Nephron progenitor cell (in vitro differentiated cells): ENCODE measurements around the gene INSR.

ENCODE experiments used
- DNase-seq: peaks from one replicate; pipeline ENCODE4 v3.0.0; 2021
- H3K27ac Mint-ChIP-seq: 2 replicates; pipeline ENCODE4 v1.8.0; 2021; ENCODE audit warnings: mild to moderate bottlenecking, moderate library complexity, mixed read lengths
- H3K27me3 Mint-ChIP-seq: 2 replicates; pipeline ENCODE4 v1.8.0; 2021; ENCODE audit warnings: mild to moderate bottlenecking, low read depth, mixed read lengths; ENCODE audit not compliant: poor library complexity
- H3K36me3 Mint-ChIP-seq: 2 replicates; pipeline ENCODE4 v1.8.0; 2021; ENCODE audit warnings: low read depth, mixed read lengths
- H3K4me1 Mint-ChIP-seq: 2 replicates; pipeline ENCODE4 v1.8.0; 2021; ENCODE audit warnings: mixed read lengths
- H3K4me3 Mint-ChIP-seq: 2 replicates; pipeline ENCODE4 v1.8.0; 2021; ENCODE audit warnings: mild to moderate bottlenecking, moderate library complexity, mixed read lengths
- H3K9me3 Mint-ChIP-seq: 2 replicates; pipeline ENCODE4 v1.8.0; 2021; ENCODE audit warnings: mild to moderate bottlenecking, moderate library complexity, mixed read lengths
- TF ChIP-seq, protein P1 (sequence below): fragments of 200-600 bp; sonication (generic); IDR thresholded peaks from 2 replicates; pipeline ENCODE4 v1.5.0; 2021; ENCODE audit warnings: antibody characterized with exemption

The INSR gene

DNA sequence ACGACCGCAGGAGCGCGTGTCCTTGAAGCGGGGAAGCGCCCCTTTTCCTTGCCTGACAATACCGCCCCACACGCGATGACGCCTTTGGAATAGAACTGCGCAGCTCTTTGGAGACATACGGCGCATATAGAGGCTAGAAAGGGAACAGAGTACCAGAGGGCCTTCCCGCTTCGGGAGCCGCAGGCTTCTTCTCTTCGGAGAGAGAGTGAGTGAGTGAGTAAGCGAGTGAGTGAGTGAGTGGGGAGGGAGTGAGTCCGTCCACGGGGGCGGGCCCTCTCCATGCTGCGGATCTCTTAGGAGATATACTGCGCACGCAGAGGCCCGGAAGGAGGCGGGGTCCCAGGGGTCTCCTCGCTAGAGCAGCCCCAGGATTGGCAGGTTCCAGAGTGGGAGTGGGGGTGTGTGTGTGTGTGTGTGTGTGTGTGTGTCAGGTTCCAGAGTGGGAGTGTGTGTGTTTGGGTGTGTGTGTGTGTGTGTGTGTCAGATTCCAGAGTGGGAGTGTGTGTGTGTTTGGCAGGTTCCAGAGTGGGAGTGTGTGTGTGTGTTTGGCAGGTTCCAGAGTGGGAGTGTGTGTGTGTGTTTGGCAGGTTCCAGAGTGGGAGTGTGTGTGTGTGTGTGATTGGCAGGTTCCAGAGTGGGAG lies 97.0 kb downstream of the INSR start:
- Mint-ChIP-seq H3K36me3 (no peaks in the 10 kb centered on the region), H3K27ac (peak overlapping the region; percentile 91), H3K27me3 (peaks cover 28% of the 10 kb centered on the region), H3K9me3 (no peaks in the 10 kb centered on the region), H3K4me3 (peak overlapping the region; percentile 76), H3K4me1 (peaks cover 12% of the 10 kb centered on the region)
- DNase-seq, result peak; percentile 85
- TF ChIP-seq, protein P1, sequence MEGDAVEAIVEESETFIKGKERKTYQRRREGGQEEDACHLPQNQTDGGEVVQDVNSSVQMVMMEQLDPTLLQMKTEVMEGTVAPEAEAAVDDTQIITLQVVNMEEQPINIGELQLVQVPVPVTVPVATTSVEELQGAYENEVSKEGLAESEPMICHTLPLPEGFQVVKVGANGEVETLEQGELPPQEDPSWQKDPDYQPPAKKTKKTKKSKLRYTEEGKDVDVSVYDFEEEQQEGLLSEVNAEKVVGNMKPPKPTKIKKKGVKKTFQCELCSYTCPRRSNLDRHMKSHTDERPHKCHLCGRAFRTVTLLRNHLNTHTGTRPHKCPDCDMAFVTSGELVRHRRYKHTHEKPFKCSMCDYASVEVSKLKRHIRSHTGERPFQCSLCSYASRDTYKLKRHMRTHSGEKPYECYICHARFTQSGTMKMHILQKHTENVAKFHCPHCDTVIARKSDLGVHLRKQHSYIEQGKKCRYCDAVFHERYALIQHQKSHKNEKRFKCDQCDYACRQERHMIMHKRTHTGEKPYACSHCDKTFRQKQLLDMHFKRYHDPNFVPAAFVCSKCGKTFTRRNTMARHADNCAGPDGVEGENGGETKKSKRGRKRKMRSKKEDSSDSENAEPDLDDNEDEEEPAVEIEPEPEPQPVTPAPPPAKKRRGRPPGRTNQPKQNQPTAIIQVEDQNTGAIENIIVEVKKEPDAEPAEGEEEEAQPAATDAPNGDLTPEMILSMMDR, result no peak

DNA sequence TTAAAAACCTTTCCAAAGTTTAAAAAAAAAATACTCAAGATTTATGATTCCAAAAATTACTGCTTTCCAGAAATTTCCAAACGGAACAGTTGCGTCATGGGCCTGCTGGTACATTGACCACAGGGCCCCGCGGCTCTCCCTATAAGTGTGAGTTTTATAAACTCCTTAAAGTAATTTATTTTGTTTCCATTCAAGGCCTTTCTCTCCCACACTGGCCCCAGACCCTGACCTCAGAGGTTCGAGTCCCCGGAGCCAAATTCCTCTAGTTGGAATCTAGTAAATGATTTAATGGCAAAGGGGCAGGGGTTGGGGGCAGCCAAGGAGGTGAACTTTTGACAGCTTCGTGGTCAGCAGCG lies 97.5 kb downstream of the INSR start:
- Mint-ChIP-seq H3K9me3 (no peaks in the 10 kb centered on the region), H3K27me3 (peaks cover 30% of the 10 kb centered on the region), H3K27ac (peak overlapping the region; percentile 91), H3K4me3 (peak overlapping the region; percentile 76), H3K36me3 (no peaks in the 10 kb centered on the region), H3K4me1 (peaks cover 17% of the 10 kb centered on the region)
- DNase-seq, result no peak
- TF ChIP-seq, protein P1, result no peak

DNA sequence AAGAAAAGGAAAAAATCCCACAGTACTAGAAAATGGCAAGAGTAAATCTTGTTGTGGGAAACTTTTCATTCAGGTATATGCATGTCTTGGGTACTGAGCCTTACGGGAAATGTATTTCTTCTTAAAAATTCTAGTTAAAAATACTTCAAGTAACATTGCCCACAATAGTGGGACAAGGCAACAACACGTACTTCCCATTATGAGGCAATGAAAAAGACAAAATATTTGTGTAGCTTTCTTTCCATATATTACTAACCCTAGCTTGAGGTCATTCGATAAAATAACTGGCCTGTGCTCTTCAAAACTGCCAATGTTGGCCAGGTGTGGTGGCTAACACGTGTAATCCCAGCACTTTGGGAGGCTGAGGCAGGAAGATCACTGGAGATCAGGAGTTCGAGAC lies 99.2 kb downstream of the INSR start:
- TF ChIP-seq, protein P1, result no peak
- Mint-ChIP-seq H3K27me3 (peaks cover 29% of the 10 kb centered on the region), H3K9me3 (no peaks in the 10 kb centered on the region), H3K27ac (no peak overlapping the region), H3K36me3 (no peaks in the 10 kb centered on the region), H3K4me1 (peaks cover 20% of the 10 kb centered on the region), H3K4me3 (no peak overlapping the region)
- no peak for DNase-seq

DNA sequence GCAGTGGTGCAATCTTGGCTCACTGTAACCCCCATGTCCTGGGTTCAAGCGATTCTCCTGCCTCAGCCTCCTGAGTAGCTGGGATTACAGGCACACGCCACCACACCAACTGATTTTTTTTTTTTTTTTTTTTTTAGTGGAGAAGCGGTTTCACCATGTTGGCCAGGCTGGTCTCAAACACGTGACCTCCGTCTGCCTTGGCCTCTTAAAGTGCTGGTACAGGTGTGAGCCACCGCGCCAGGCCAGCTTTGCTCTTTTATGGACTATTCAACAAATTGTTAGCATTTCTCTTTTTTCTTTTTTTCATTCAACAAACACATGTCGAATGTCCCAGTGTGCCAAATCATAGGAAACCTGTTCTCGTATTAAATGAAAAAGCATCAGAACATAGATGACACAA lies 99.6 kb downstream of the INSR start:
- Mint-ChIP-seq H3K9me3 (no peaks in the 10 kb centered on the region), H3K27me3 (peaks cover 25% of the 10 kb centered on the region), H3K36me3 (no peaks in the 10 kb centered on the region), H3K27ac (no peak overlapping the region), H3K4me1 (peaks cover 20% of the 10 kb centered on the region), H3K4me3 (no peak overlapping the region)
- no peak for DNase-seq
- TF ChIP-seq, protein P1, result no peak

DNA sequence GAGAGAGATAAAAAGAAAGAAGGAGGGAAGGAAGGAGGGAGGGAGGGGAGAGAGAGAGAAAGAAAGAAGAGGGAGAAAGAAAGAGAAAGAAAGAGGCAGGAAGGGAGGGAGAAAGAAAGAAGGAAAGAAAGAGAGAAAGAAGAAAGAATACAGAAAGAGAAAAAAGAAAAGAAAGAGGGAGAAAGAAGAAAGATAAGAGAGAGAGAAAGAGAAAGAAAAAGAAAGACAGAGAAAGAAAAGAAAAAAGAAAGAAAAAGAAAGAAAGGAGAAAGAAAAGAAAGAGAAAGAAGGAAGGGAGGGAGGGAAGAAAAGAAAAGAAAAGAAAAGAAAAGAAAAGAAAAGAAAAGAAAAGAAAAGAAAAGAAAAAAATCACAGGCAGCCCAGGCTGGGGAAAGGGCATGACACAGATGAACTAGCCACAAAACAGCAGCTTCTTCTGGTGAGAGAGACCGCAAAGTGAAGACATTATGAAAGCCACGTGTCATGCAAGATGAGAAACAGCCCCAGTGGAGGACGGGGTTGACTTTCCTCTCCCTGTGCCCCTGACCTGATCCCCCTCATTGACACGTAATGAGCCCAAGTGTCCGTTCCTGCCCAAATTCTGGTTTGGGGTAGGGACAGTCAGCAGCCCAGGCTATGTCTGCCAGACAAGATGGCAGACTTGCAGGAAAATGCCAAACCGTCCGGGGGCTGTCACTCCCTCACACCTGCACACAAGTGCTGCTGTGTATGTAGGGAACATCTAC lies 102.1 kb downstream of the INSR start:
- H3K27me3 Mint-ChIP-seq, result peaks cover 15% of the 10 kb centered on the region
- H3K27ac Mint-ChIP-seq, result no peak overlapping the region
- TF ChIP-seq, protein P1, result no peak
- no peaks in the 10 kb centered on the region for H3K9me3 Mint-ChIP-seq
- peaks cover 27% of the 10 kb centered on the region for H3K4me1 Mint-ChIP-seq
- no peak overlapping the region for H3K4me3 Mint-ChIP-seq
- H3K36me3 Mint-ChIP-seq, result no peaks in the 10 kb centered on the region
- DNase-seq, result no peak
